GM19467 (cell line): Measurements from ENCODE around the gene DOCK6.
"Not testable (repeated sequence)": the region's sequence is repeated elsewhere in the genome, so short reads cannot be mapped to it uniquely, and the experiment has no call there.

Experiments
- ATAC-seq: cut with Tn5 transposase; IDR thresholded peaks from one replicate; pipeline ENCODE4 v1.9.1; 2021; ENCODE audit warnings: mild to moderate bottlenecking, moderate library complexity; ENCODE audit not compliant: unreplicated experiment

The DOCK6 gene

GRCh38 chr19:11199517-11199916 lies 62.8 kb downstream of the DOCK6 start:
- ATAC-seq = no peak

GRCh38 chr19:11198769-11199424 lies 63.4 kb downstream of the DOCK6 start:
- no peak for ATAC-seq

GRCh38 chr19:11198175-11198534 lies 64.2 kb downstream of the DOCK6 start:
- no peak for ATAC-seq

GRCh38 chr19:11197291-11198174 lies 64.8 kb downstream of the DOCK6 start, which contains the start of gene KANK2:
Gene KANK2, minus strand, starts transcription at chr19:11197545. Its CDS starts 3,034 bp downstream, at chr19:11194511.
- peak; percentile 68 for ATAC-seq

- ATAC-seq = no peak
Measured at GRCh38 chr19:11196406-11197287, 65.7 kb downstream of the DOCK6 start.

- ATAC-seq = no peak
Measured at GRCh38 chr19:11195681-11196080, 66.6 kb downstream of the DOCK6 start.

GRCh38 chr19:11194656-11195558 lies 67.4 kb downstream of the DOCK6 start:
- no peak for ATAC-seq

- no peak for ATAC-seq
Measured at GRCh38 chr19:11194173-11194572, 68.2 kb downstream of the DOCK6 start.

- ATAC-seq = no peak
Measured at GRCh38 chr19:11192957-11193939, 69.1 kb downstream of the DOCK6 start.

- ATAC-seq = no peak
Measured at GRCh38 chr19:11191934-11192333, 70.4 kb downstream of the DOCK6 start.

GRCh38 chr19:11191273-11191755 lies 71.0 kb downstream of the DOCK6 start:
- ATAC-seq = no peak

GRCh38 chr19:11190501-11190900 lies 71.8 kb downstream of the DOCK6 start:
- no peak for ATAC-seq

GRCh38 chr19:11187441-11187840 lies 74.9 kb downstream of the DOCK6 start:
- ATAC-seq = no peak

GRCh38 chr19:11182994-11183393 lies 79.3 kb downstream of the DOCK6 start:
- ATAC-seq = no peak

GRCh38 chr19:11181488-11181887 lies 80.8 kb downstream of the DOCK6 start:
- no peak for ATAC-seq

- not testable (repeated sequence) for ATAC-seq
Measured at GRCh38 chr19:11180975-11181374, 81.3 kb downstream of the DOCK6 start.

GRCh38 chr19:11180346-11180745 lies 82.0 kb downstream of the DOCK6 start:
- ATAC-seq = no peak

GRCh38 chr19:11179716-11180297 lies 82.5 kb downstream of the DOCK6 start:
- ATAC-seq = no peak

- not testable (repeated sequence) for ATAC-seq
Measured at GRCh38 chr19:11179145-11179465, 83.2 kb downstream of the DOCK6 start.
